HG03460 (cell line): ENCODE results near the gene SPACA4.

Source experiments
- ATAC-seq: cut with Tn5 transposase; IDR thresholded peaks from one replicate; pipeline ENCODE4 v1.9.1; 2021; ENCODE audit not compliant: unreplicated experiment

The SPACA4 gene

DNA sequence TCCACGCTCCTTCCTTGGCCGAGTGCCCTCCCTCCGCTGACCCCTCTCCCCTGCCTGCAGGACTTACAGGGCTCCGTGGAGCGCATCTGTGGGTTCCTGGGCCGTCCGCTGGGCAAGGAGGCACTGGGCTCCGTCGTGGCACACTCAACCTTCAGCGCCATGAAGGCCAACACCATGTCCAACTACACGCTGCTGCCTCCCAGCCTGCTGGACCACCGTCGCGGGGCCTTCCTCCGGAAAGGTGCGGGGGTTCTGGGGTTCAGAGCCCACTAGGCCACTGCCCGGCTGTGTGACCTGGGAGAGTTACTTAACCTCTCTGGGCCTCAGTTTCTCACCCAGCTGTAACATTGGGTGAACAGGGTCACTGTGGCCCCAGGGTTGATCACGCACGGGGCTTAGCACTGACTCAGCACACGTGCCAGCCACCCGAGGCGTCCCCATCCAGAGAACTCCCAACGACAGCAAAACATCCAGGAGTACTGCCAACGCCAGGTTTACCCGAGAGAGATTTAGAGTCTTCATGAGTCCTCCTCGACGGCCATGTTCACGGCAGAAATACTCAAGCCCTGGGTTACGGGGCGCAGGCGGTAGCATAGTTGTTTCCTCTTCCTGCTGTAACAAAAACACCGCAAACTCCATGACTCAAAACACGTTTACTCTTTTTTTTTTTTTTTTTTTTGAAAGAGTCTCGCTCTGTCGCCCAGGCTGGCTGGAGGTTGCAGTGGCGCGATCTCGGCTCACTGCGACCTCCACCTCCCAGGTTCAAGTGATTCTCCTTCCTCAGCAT is 9.7 kb upstream of the SPACA4 start:
- no peak for ATAC-seq

- no peak for ATAC-seq
Measured at GRCh38 chr19:48598996-48599700, 7.4 kb upstream of the SPACA4 start.

GRCh38 chr19:48600679-48601417 is 5.7 kb upstream of the SPACA4 start:
- ATAC-seq: no peak

- no peak for ATAC-seq
Measured at GRCh38 chr19:48603001-48603400, 3.5 kb upstream of the SPACA4 start.

DNA sequence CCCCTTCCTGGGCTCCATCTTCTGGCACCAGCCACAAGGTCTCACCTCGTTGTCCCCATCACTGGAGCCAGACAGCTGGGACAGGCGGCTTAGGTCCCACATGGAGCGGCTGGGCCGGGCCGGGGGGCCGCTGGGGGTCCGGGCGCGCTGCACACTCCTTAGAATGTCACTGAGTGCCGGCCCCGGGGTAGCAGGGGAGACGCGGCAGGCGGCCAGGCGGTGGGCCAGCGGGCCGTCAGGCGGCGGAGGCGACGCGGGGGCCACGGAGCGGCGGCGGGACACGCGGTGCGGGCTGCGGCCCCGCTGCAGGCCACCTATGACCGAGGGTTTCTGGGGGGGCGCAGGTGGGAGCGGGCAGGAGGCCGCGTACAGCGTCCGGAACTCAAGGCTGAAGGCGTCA is 3.1 kb upstream of the SPACA4 start:
- no peak for ATAC-seq

DNA sequence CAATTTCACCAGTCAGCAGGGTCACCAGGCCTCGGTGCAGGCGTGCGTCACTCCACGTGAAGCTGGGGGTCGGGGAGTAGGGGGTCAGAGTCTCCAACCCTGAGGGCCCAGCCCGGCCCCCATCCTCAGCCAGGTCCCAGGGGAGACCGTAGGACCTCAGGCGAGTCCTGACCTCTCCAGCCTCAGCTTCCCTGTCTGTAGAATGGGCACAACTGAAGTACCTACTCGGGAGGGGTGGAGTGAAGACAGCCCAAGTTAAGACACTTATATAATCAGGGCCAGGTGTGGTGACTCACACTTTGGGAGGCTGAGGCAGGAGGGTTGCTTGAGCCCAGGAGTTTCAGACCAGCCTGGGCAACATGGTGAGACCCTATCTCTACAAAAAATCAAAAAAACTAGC is 2.7 kb upstream of the SPACA4 start:
- ATAC-seq: no peak

DNA sequence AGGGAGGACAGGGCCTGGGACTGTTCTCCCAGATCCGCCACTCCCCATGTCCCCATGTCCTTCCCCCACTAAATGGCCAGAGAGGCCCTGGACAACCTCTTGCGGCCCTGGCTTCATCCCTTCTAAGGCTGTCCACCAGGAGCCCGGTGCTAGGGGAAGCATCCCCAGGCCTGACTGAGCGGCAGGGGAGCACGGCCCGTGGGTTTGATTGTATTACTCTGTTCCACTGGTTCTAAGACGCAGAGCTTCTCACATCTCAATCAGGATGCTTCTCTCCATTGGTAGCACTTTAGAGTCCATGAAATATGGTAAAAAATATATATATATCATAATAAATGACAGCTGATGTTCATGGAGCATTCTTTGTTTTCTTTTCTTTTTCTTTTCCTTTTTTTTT is 815 bp downstream of the SPACA4 start:
- no peak for ATAC-seq

GRCh38 chr19:48608798-48609263 is 2.3 kb downstream of the SPACA4 start:
- no peak for ATAC-seq

DNA sequence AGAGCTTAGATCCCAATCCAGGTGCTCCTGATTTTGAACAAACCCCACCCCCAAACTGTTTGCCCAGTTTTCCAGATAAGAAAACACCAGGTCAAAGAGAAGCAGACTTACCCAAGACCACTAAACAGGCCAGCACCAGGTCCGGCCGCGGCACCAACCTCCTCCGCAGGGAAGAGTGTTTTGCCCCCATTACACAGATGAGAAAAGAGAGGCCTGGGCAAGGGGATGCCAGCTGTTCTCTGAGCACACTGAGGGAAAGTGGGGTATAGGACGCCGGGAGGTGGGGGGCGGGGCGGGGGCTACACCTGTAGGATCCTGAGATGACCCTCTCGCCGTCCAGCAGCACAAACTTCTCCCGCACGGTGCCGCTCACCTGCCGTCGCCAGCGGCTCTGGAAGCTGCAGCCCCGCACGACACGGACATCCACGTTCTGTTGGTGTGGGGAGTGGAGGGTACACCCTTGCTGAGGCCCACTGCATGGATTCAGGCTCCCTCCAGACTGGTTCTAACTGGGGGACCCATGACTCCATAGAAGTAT is 3.1 kb downstream of the SPACA4 start:
- no peak for ATAC-seq

DNA sequence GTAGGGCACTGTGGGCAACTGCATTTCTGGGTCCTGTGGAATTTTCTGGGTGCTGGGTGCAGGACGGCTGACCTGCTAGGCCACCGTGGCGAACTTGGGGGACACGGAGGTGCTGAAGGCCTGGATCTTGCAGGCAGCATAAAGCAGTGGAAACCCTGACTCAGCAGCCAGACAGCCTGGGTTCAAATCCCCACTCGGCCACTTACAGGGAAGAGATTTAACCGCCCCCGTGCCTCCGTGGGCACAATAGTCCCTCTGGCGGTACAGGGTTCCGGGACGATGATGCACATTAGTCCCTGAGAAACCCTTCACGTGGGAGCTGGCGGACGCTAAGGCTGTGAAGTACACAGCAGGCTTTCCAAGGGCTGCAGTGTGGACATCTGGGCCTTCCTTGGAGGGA is 5.3 kb downstream of the SPACA4 start:
- no peak for ATAC-seq

GRCh38 chr19:48613024-48613851 is 6.7 kb downstream of the SPACA4 start:
- ATAC-seq: no peak

GRCh38 chr19:48613852-48614435 is 7.4 kb downstream of the SPACA4 start:
- ATAC-seq: no peak

- no peak for ATAC-seq
Measured at GRCh38 chr19:48614436-48615230, 8.1 kb downstream of the SPACA4 start, which contains the start of gene FAM83E. Gene FAM83E (minus strand): TSS chr19:48615076. CDS start chr19:48613372, 1,704 bp downstream.

- no peak for ATAC-seq
Measured at GRCh38 chr19:48615231-48616040, 8.9 kb downstream of the SPACA4 start.

DNA sequence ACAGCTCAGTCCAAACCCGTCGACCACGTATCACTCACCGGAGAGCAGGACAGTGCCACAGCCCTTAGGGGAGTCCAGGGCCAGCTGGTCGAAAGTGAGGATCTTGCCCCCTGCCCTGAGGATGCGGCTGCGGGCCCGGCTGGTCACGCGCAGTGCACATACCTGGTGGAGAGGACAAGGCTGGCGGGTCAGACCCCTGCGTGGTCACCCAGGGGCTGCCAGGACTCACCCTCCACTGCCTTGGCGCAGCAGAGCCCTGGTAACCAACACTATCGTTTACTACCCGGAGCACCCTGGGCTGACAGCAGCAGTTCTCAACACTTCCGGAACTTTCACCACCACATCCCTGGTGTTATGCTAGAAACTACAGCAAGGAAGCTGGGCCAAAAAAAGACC is 9.5 kb downstream of the SPACA4 start:
- no peak for ATAC-seq

- no peak for ATAC-seq
Measured at GRCh38 chr19:48616491-48617056, 10.0 kb downstream of the SPACA4 start.

GRCh38 chr19:48617146-48617937 is 10.8 kb downstream of the SPACA4 start:
- no peak for ATAC-seq
